ENCODE results near the gene RPGRIP1. TPM values are rescaled to one million over a fixed set of nuclear protein-coding genes. Genes with fewer than 3 reads are reported as not detected.
"Not testable (repeated sequence)": the region's sequence is repeated elsewhere in the genome, so short reads cannot be mapped to it uniquely, and the experiment has no call there.

RPGRIP1 gene
- total RNA-seq, 1 donor from 2014 or later, result not detected

DNA sequence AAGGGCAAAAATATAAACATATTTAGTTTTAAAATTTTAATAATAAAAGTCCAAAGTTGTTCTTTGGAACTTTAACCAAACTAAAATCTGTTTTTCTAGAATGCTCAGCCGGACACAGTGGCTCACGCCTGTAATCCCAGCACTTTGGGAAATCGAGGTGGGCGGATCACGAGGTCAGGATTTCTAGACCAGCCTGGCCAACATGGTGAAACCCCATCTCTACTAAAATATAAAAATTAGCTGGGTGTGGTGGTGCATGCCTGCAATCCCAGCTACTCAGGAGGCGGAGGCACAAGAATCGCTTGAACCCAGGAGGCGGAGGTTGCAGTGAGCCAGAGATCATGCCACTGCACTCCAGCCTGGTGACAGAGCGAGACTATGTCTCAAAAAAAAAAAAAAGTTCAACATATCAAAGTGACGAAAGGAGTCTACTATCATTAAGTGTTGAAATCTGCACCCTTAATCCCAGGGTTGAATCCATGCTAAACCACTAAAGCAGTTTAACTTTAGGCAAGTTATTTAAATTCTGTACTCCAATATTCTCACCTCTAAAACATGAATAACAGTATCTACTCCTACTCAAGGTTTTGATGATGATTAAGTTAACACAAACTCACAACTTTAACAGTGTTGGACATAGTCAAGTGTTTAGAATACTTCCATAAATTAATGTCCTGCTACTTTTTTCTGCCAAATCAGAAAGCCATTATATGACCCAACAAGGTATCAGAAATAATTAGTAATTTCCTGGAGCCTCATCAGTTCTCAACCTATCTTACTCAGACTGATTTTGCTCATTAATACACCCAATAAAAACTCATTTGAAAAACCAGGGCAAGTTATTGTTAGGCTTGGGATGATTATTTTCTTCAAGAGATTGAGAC lies 21.6 kb upstream of the RPGRIP1 start:
- DNase-seq (ENCODE audit: low read depth, low spot score), result no peak

DNA sequence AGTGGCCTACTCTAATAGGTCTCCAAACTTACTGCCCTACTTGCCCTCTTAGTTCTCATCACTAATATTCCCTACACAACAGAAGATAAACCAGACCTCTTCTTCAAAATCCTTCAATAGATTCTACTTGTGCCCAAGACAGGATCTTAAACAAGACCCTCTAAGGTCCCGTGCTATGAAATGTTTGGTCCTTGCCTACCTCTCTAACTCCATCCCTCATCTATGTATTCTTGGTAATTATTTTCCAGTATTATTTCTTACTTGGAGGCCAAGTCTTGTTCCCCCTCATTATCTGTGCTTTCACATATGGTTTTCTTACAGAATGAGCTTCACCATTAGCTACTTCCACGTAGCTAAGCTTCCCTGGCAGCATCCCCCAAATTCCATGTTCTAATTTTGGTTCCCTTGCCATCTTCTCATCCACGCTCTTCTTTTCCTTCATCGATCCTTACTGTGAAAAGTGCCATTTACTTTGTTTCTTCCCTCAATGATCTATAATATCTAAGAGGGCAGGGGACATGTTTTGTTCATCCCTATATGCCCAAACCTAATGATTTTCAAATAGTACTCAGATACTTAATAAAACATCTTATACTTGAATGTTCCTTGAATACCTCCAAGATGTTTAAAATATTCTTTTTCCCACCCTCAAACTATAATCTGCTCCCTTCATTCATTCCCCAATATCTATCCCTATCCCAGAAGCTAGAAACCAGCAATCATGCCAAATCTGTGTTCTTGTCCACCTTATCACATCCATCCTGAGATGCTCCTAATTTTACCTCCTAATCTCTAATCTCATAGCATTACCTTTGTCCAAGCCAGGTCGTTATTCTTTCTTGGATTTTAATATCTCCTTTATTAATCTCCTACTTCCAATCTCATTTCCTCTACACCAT lies 20.7 kb upstream of the RPGRIP1 start:
- DNase-seq (ENCODE audit: low read depth, low spot score), result no peak

DNA sequence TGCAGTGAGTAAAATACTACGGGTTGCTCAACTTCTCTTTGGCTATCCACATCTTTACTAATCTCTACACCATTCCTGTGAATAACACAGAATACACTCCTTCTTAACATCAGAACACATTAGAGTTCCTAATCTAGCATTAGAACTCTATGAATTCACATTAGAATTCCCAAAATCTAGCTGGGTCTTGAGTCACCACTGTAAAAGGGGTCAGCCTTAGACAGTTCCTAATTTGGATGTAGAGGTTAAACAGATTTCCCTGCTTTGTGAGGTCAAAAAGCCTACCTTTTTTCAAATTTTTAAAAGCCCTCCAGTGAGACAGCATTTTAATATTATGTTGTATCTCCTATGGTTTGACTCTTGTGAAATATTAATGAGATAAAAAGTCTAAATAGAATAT lies 18.1 kb upstream of the RPGRIP1 start:
- no peak for DNase-seq (ENCODE audit: low read depth, low spot score)

DNA sequence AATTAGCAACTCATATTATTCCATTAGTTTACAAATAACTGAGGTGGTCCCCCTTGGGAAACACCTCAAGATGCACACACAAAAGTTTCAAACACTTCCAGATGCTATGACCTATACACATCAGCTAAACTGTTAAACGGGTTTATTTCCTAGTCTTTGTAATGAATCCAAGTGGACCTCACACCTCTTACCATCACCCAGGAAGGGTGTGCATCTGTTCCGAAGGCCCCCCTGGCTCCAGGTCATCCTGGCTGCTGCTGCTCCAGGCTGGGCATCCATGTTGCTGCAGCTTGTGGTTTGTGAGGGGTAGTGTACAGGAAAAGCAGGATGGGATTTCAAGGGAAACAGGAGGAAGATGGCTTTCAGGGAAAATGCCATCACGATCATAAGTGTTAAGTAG lies 17.5 kb upstream of the RPGRIP1 start:
- DNase-seq (ENCODE audit: low read depth, low spot score), result no peak

DNA sequence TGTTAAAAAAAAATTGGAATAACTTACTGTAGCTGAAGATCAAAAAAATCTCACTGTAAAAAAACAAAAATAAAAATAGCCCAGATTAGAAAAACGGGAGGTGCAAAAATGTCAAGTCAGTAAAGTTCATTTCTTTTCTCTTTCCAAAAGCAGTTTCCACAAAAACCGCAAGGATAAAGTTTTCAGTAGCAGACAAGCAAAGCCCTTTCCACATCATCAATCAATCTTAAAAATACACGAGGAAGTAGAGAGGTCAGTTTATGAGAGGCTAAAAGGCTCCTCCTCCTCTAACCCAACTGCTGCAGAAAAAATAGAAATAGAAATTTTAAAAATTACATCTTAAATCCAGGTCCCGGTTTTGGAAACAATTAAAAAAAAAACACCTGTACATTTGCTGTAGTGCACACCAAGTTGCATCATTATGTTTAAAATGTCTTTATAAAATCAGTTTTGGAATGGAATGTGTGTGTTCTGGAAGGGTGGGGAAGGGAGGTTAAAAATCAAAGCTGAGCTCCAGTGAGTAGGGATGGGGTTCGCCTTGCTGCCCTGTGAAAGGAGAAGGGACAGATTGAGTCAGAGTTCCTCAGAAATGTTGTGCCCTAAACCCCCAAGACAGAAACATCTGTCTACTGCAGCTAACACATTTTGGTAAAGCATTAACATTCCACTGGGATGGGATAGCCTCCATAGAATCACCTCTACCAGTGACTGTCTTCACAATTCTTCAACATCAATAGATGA lies 16.4 kb upstream of the RPGRIP1 start:
- DNase-seq (ENCODE audit: low read depth, low spot score), result no peak

DNA sequence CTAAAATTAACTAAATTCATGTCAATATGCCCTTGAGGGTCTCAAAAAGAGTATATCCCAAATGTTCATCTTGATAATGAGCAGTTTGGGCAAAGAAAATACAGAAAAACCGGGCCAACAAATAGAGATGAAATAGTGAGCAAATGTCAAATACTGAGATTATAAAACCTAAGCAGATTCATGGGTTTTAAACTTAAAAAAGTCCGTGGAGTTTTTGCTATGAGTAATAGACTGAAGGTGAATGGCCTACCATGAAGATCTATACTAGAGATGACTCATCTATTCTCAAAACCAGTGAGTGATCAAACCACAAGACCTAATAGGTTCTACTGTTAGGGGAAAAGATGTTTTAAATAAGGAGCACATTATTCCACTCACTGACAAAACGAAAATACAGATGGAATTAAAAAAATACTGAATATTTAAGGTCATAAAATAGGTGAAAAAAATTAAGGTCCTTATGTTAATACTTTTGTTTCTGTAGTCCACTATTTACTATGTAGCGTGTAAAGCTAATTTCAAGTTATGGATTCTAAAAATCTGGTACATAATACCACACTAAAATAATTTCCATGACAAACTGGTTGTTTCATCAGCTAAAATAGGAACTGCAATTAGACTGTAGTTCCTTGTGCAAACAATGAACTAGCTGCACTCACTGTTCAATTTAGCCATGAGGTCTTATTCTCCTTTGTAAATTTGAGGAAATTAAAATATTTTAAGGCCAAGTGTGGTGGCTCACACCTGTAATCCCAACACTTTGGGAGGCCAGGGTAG lies 15.7 kb upstream of the RPGRIP1 start:
- no peak for DNase-seq (ENCODE audit: low read depth, low spot score)

DNA sequence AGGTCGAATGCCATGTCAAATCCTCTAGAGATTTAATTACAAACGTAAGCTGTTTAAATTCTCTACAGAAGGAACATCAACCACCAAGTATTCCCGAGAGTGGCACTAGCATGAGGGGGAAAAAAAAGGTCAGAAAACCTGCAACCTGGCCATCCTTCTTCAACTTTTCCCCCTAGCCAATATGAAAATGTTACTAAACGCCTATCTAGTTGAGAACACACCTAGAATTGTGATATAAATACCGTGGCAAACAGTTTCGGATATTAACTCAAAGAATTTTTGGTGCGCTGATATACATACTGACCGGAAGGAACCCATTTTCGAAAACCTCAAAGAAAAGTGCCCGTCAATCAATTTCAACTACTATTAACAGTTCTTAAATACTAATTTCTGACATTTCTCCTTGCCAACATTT lies 12.4 kb upstream of the RPGRIP1 start:
- DNase-seq (ENCODE audit: low read depth, low spot score), result no peak

DNA sequence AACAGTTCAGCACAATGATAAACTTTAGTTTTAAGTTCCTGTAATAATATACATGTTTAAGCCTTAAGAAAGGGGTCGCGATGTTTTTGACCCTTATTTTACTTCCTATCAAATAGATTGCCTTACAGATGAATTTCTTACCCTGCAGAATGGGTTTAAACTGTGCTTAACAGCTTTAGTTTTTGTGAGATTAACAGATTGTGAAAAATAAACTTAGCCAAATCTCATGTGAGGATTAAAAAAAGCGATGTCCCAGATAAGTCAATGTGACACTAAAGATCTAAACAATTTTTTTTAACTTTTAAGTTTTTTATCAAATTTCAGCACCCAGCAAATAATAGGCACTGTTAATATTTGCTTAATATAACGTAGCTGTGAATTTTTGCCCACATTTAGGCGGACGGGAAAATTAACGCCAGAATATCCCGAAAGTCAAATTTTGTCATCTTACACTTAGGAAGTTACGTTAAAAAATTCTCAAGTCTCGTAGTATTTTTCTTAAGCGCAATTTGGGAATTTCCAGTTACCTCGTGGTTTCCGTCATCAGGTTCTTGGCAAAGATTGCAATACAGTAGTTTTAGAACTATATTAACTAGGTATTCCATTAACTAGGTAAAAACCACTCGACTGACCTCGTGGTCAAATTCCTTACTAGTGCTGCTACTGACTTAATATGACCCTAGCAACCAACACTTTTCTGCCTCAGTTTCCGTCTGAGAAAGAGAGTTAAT lies 11.8 kb upstream of the RPGRIP1 start:
- no peak for DNase-seq (ENCODE audit: low read depth, low spot score)

DNA sequence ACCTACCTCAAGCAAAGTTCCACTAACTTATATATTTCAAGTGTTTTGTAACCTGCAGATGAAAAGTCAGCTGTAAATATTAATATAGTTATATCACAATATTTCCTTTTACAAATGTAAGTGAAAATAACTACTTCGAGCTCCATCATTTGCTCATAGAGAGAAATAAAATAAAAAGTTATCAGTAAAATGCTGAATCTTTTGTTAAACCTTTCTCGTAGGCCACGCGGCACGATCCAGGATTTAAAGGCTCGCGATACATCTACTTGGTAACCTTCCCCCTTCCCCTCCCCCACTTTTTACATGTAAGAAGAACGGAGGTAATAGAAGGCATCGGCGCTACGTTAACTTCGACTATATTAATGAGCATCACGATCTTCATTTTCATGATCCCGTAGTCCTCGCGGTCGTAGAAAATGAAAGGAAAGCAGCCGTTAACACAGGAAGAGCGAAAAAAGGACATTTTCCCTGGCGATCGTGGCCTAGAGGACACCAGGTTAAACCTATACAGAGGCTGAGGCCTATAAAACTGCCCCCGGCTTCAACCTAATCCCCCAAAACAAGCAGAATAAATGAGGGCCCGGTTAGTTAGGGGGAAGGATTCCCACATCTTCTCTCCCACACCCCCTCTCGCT lies 11.1 kb upstream of the RPGRIP1 start:
- peak; percentile 22 for DNase-seq (ENCODE audit: low read depth, low spot score)

DNA sequence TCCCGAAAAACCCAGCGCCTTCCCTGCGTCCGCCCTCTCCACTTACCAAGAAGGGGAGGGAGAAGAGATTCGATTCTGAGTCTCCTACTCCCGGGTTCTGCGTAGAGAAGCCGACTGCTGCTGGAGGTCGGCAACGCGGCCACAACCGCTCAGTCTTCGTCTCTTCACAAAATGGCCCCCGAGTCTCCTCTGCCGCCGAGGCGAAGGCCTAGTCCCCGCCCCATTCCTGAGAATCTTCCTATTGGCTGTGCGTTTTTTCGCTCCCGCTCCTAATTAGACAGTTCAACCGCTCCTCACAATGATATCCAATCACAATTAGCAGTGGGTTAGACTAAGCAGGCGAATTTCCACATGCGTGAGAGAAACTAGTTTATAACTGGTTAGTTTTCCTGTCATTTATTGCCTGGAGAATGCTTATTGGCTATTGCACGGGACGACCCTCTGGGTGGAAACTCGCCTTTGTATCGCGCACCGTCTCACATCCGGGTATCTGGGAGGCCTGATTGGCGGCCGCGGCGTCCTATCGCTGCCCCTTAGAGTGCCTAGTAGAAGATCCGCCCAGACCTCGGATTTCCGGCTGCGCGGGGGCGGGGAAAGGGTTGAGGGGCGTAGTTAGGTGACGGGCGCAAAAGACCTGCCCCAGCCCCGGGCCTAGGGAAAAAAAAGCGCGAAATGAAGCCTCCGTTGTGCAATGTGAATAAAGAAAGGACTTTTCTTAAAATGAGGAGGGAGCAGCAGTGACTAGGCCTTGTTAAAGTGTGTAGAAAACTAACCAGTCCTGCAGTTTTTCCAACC lies 10.4 kb upstream of the RPGRIP1 start, which contains the start of gene HNRNPC:
Gene HNRNPC (minus strand): TSS at position 191 of the 795 bp plus-strand sequence. CDS start 35,249 bp downstream, outside the sequence.
- peak; percentile 100 for DNase-seq (ENCODE audit: low read depth, low spot score)

DNA sequence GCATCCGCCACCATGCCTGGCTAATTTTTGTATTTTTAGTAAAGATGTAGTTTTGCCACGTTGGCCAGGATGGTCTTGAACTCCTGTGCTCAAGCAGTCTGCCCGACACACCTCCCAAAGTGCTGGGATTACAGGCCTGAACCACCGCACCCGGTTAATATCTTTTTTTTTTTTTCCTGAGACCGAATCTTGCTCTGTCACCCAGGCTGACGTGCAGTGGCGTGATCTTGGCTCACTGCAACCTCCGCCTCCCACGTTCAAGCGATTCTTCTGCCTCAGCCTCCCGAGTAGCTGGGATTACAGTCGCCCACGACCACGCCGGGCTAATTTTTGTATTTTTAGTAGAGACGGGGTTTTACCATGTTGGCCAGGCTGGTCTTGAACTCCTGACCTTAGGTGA lies 7.2 kb upstream of the RPGRIP1 start:
- DNase-seq (ENCODE audit: low read depth, low spot score), result not testable (repeated sequence)

DNA sequence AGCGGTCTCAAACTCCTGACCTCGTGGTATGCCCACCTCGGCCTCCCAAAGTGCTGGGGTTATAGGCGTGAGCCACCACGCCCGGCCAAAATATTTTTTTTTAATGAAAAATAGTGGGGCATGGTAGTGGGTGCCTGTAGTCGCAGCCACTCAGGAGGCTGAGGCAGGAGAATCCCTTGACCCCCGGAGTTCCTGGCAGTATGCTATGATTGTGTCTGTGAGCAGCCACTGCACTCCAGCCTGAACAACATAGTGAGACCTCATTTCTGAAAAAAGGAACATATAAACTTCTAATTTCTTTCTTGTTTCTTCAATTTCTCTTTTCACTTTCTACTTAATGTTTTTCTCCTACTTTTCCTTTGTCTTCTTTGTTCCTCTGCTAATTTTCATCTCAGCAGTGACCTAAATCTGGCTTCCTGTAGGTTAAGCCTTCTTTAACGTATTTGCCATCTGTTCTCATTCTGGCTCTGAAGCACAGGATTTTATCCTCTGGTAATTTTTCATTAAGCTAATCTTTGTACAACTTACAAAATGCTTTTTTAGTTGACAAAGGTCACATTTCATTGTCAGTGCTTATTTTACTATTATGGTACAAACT lies 4.5 kb upstream of the RPGRIP1 start:
- DNase-seq (ENCODE audit: low read depth, low spot score), result no peak

DNA sequence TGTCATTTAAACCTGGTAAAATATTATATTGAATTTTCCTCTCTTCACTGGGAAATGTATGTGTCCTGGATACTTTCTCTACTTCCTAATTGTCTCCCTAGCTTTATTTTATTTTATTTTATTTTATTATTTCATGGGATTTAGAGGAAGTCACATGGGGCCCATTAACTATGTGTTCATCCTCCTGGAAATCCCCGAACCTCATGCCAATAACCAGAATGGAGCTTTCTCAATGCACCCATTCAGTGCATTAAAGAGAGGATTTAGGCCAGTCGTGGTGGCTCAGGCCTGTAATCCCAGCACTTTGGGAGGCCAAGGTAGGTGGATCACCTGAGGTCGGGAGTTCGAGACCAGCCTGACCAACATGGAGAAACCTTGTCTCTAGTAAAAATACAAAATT lies 1.3 kb upstream of the RPGRIP1 start:
- DNase-seq (ENCODE audit: low read depth, low spot score), result no peak

DNA sequence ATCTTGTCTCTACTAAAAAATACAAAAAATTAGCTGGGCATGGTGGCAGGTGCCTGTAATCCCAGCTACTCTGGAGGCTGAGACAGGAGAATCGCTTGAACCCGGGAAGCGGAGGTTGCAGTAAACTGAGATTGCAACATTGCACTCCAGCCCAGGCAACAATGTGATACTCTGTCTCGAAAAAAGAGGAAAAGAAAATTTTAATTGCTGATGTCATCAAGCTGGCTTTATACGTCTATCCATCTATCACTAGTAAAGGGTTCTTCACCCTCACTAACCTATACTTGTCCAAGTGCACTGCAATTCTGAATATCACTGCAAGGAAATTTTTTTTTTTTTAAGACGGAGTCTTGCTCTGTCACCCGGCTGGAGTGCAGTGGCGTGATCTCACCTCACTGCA lies 2.0 kb downstream of the RPGRIP1 start:
- not testable (repeated sequence) for DNase-seq (ENCODE audit: low read depth, low spot score)

DNA sequence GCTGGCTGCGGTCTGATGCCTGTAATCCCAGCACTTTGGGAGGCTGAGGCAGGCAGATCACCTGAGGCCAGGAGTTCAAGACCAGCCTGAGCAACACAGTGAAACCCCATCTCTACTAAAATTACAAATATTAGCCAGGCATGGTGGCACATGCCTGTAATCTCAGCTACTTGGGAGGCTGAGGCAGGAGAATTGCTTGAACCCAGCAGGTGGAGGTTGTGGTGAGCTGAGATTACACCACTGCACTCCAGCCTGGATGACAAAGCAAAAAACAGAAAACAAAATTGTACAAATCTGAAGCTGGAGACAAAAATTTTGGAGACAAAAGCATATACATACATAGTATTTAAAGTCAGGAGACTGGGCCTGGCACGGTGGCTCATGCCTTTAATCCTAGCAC lies 6.6 kb downstream of the RPGRIP1 start:
- not testable (repeated sequence) for DNase-seq (ENCODE audit: low read depth, low spot score)

DNA sequence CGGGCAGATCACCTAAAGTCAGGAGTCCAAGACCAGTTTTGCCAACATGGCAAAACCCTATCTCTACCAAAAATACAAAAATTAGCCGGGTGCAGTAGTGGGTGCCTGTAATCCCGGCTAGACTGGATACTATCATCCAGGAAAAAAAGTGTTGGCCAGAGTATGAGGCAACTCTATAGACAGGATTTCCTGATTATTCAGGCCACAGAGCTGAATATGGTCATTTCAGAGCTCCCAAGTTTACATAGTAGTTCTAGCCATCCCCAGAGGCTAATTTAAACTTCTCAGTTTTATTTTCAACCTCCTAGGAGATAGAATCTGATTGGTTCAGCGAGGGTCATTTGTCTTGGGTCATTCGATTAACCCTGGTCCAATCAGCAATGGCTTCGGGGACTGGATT lies 7.3 kb downstream of the RPGRIP1 start:
- DNase-seq (ENCODE audit: low read depth, low spot score), result no peak

DNA sequence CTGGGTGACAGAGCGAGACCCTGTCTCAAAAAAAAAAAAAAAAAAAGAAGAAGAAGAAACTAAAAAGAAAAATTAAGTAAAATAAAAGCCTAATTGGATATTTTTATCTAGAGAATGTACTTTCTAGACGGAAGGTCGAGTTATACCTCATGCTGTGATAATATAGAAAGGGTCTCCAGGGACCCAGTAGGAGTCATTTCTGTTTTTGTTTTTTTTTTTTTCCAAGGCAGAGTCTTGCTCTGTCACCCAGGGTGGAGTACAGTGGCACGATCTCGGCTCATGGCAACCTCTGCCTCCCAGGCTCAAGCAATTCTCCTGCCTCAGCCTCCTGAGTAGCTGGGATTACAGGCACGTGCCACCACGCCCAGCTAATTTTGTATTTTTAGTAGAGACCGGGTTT lies 14.1 kb downstream of the RPGRIP1 start:
- not testable (repeated sequence) for DNase-seq (ENCODE audit: low read depth, low spot score)

DNA sequence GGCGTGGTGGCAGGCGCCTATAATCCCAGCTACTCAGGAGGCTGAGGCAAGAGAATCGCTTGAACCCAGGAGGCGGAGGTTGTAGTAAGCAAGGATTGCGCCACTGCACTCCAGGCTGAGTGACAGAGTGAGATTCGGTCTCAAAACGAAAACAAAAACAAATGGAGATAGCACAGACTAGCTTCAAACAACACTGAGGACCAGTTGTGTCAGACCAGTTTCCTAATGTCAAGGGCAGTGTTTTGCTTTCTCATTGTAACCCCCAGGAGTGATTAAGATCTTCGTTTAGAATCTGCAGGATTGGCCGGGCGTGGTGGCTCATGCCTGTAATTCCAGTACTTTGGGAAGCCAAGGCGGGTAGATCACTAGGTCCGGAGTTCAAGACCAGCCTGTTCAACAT lies 18.5 kb downstream of the RPGRIP1 start:
- no peak for DNase-seq (ENCODE audit: low read depth, low spot score)

All from pulmonary artery endothelial cell (primary cell).